Activated CD4-positive, alpha-beta T cell treated with anti-CD3 and anti-CD28 coated beads, Interleukin-2, amount 10 ng/mL, durations not matched to agents 7 days and 5 days (primary cell): ENCODE measurements around the gene WTIP. TPM values are rescaled to one million over a fixed set of nuclear protein-coding genes. Genes with fewer than 3 reads are reported as not detected.

ENCODE experiments used
- total RNA-seq, 2 experiments: library from RNA; stranded (reverse); gene quantifications; one replicate each; pipeline ENCODE4 v1.2.3, GENCODE V29; 2021

The WTIP gene
- total RNA-seq, 2 experiments from 2014 or later = 0.69 to 1.0 TPM

Other genes starting within 250 kb of the WTIP start
- gene GARRE1, start 227.2 kb upstream of the WTIP start, total RNA-seq = 10 to 100 TPM; 16.1 to 16.6 TPM
- 100 to 1,000 TPM; 404 to 442 TPM for gene GPI, start 116.6 kb upstream of the WTIP start, total RNA-seq
- gene PDCD2L, start 77.4 kb upstream of the WTIP start, total RNA-seq = 10 to 100 TPM in 1 of 2 experiments, 1 to 10 TPM in 1; 9.4 to 13.4 TPM
- gene UBA2, start 53.4 kb upstream of the WTIP start, total RNA-seq = 100 to 1,000 TPM; 116 to 140 TPM
- under 1 TPM; 0.35 to 0.65 TPM for gene SCGB2B2, start 195.4 kb downstream of the WTIP start, total RNA-seq
- 10 to 100 TPM; 23.1 to 24.3 TPM for gene ZNF302, start 195.9 kb downstream of the WTIP start, total RNA-seq